ENCODE data around the gene GPR141. TPM values are rescaled to one million over a fixed set of nuclear protein-coding genes. Genes with fewer than 3 reads are reported as not detected.

The GPR141 gene
- total RNA-seq, 1 experiment from 2014 or later = not detected

- Histone ChIP-seq H3K4me3 (ENCODE audit: low read length) (no peak overlapping the region), H4K20me1 (ENCODE audit: low read length) (no peaks in the 10 kb centered on the region), H3K9me3 (ENCODE audit: low read length) (no peaks in the 10 kb centered on the region), H3K9ac (ENCODE audit: low read length) (no peak overlapping the region), H2AFZ (ENCODE audit: low read length) (no peak overlapping the region), H3K4me2 (ENCODE audit: low read length) (no peak overlapping the region), H3K27me3 (ENCODE audit: low read length) (no peaks in the 10 kb centered on the region), H3K9me2 (replicated peaks; ENCODE audit: low read length) (no peaks in the 10 kb centered on the region), H3K27ac (ENCODE audit: low read length) (no peak overlapping the region), H3K79me2 (ENCODE audit: low read length) (no peaks in the 10 kb centered on the region), H3K4me1 (ENCODE audit: insufficient read depth, low read length) (no peaks in the 10 kb centered on the region), H3F3A (ENCODE audit: low read length, unreplicated experiment) (no peaks in the 10 kb centered on the region), H3K36me3 (ENCODE audit: low read depth, low read length) (no peaks in the 10 kb centered on the region)
- no TSS peak for BruUV-seq (replicated peaks)
- DNase-seq = no peak
- TF ChIP-seq CTCF (conservative IDR thresholded peaks at IDR 0.05; ENCODE audit: low read depth, low read length) = no peak
- TF ChIP-seq EZH2 (IDR thresholded peaks at IDR 0.05; ENCODE audit: low read length, unreplicated experiment) = no peak
- TF ChIP-seq EZH2phosphoT487 (IDR thresholded peaks at IDR 0.05; ENCODE audit: borderline replicate concordance, low read length) = no peak
- ATAC-seq = no peak
- POLR2A ChIA-PET (ENCODE audit: unreplicated experiment) = no interaction called here
- CTCF ChIA-PET = no interaction called here
- intact Hi-C loops (cut with micrococcal nuclease) = no loop called here
These were observed 18.1 kb upstream of the GPR141 start for GRCh38 chr7:37665352-37666022.

GRCh38 chr7:37666026-37666799 is 17.4 kb upstream of the GPR141 start:
- Histone ChIP-seq H3K9me3 (ENCODE audit: low read length) (no peaks in the 10 kb centered on the region), H3K4me1 (ENCODE audit: insufficient read depth, low read length) (no peaks in the 10 kb centered on the region), H3K36me3 (ENCODE audit: low read depth, low read length) (no peaks in the 10 kb centered on the region), H3K27me3 (ENCODE audit: low read length) (no peaks in the 10 kb centered on the region), H3K79me2 (ENCODE audit: low read length) (no peaks in the 10 kb centered on the region), H3K9ac (ENCODE audit: low read length) (no peak overlapping the region), H3K9me2 (replicated peaks; ENCODE audit: low read length) (no peaks in the 10 kb centered on the region), H2AFZ (ENCODE audit: low read length) (no peak overlapping the region), H4K20me1 (ENCODE audit: low read length) (no peaks in the 10 kb centered on the region), H3K4me2 (ENCODE audit: low read length) (no peak overlapping the region), H3K27ac (ENCODE audit: low read length) (no peak overlapping the region), H3F3A (ENCODE audit: low read length, unreplicated experiment) (no peaks in the 10 kb centered on the region), H3K4me3 (ENCODE audit: low read length) (no peak overlapping the region)
- intact Hi-C loops (cut with micrococcal nuclease) = no loop called here
- no TSS peak for BruUV-seq (replicated peaks)
- CTCF ChIA-PET = no interaction called here
- TF ChIP-seq EZH2 (IDR thresholded peaks at IDR 0.05; ENCODE audit: low read length, unreplicated experiment) (no peak), CTCF (conservative IDR thresholded peaks at IDR 0.05; ENCODE audit: low read depth, low read length) (no peak), EZH2phosphoT487 (IDR thresholded peaks at IDR 0.05; ENCODE audit: borderline replicate concordance, low read length) (no peak)
- POLR2A ChIA-PET (ENCODE audit: unreplicated experiment) = no interaction called here
- DNase-seq (peak; percentile 29), ATAC-seq (no peak)

- Histone ChIP-seq H3K79me2 (ENCODE audit: low read length) (no peaks in the 10 kb centered on the region), H3K9ac (ENCODE audit: low read length) (no peak overlapping the region), H2AFZ (ENCODE audit: low read length) (no peak overlapping the region), H3K4me3 (ENCODE audit: low read length) (no peak overlapping the region), H3K36me3 (ENCODE audit: low read depth, low read length) (no peaks in the 10 kb centered on the region), H3K4me2 (ENCODE audit: low read length) (no peak overlapping the region), H3K4me1 (ENCODE audit: insufficient read depth, low read length) (no peaks in the 10 kb centered on the region), H3K27me3 (ENCODE audit: low read length) (no peaks in the 10 kb centered on the region), H3K9me3 (ENCODE audit: low read length) (no peaks in the 10 kb centered on the region), H3F3A (ENCODE audit: low read length, unreplicated experiment) (no peaks in the 10 kb centered on the region), H4K20me1 (ENCODE audit: low read length) (no peaks in the 10 kb centered on the region), H3K27ac (ENCODE audit: low read length) (no peak overlapping the region), H3K9me2 (replicated peaks; ENCODE audit: low read length) (no peaks in the 10 kb centered on the region)
- CTCF ChIA-PET = no interaction called here
- DNase-seq (no peak), ATAC-seq (no peak)
- intact Hi-C loops (cut with micrococcal nuclease) = no loop called here
- no peak for TF ChIP-seq CTCF (conservative IDR thresholded peaks at IDR 0.05; ENCODE audit: low read depth, low read length)
- TF ChIP-seq EZH2phosphoT487 (IDR thresholded peaks at IDR 0.05; ENCODE audit: borderline replicate concordance, low read length) = no peak
- TF ChIP-seq EZH2 (IDR thresholded peaks at IDR 0.05; ENCODE audit: low read length, unreplicated experiment) = no peak
- BruUV-seq (replicated peaks) = no TSS peak
- POLR2A ChIA-PET (ENCODE audit: unreplicated experiment) = no interaction called here
These were observed 13.7 kb upstream of the GPR141 start for GRCh38 chr7:37669818-37670217.
